Measurements from ENCODE around the gene ARHGEF26. TPM values are rescaled to one million over a fixed set of nuclear protein-coding genes. Genes with fewer than 3 reads are reported as not detected.
A peak's percentile ranks its signal among the peaks of the same experiment; 100 is the strongest.

ARHGEF26 gene, protein sequence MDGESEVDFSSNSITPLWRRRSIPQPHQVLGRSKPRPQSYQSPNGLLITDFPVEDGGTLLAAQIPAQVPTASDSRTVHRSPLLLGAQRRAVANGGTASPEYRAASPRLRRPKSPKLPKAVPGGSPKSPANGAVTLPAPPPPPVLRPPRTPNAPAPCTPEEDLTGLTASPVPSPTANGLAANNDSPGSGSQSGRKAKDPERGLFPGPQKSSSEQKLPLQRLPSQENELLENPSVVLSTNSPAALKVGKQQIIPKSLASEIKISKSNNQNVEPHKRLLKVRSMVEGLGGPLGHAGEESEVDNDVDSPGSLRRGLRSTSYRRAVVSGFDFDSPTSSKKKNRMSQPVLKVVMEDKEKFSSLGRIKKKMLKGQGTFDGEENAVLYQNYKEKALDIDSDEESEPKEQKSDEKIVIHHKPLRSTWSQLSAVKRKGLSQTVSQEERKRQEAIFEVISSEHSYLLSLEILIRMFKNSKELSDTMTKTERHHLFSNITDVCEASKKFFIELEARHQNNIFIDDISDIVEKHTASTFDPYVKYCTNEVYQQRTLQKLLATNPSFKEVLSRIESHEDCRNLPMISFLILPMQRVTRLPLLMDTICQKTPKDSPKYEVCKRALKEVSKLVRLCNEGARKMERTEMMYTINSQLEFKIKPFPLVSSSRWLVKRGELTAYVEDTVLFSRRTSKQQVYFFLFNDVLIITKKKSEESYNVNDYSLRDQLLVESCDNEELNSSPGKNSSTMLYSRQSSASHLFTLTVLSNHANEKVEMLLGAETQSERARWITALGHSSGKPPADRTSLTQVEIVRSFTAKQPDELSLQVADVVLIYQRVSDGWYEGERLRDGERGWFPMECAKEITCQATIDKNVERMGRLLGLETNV
- total RNA-seq, result 10 to 100 TPM; 30.6 to 49.3 (median 37.8) TPM

DNA sequence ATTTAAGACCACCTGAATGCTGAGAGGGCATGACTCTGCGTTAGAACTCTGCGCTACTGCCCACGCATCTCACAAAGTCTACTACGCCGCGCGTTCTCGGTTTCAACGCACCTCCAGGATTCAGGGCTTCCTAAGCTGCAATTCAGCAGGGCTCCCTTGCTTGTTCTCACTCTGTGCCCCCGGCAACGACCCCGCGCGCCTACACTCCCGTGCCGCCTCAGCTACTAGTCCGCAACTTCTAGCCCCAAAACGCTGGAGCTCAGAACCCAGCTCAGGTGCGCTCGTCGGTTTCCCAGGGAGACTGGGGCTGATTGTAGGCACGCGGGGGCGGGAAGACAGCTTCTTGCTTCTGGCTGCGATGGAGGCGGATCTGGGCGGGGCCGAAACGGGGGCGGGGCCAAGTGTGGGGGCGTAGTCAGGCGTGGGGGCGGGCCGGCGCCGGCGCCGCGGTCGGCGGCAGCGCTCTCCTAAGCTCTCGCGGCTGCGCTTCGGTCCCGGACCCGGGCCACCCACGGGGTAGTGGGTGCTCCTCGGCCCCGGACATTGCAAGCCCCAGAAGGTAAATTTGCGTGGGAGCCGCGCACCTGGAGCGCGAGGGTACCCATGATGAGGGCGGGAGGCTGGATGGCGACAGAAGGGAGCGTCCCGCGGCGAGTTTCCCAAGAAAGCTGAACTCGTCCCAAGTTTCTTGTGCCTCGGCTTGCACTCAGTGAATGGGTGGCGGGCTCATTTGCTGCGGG lies at the start of gene ARHGEF26:
TSS of gene ARHGEF26 (plus strand) at position 430 of the 740 bp plus-strand sequence. CDS start 603 bp downstream, outside the sequence.
- H3K27me3 ChIP-seq, result no peaks in the 10 kb centered on the region
- H3K27ac ChIP-seq, result peak within 1 kb of the TSS; percentile 73
- no peaks in the 10 kb centered on the region for H3K36me3 ChIP-seq
- TF ChIP-seq POLR2A (IDR thresholded peaks at IDR 0.05) (no peak), EP300 (IDR thresholded peaks at IDR 0.05) (no peak), POLR2AphosphoS5 (IDR thresholded peaks at IDR 0.05) (peak in 1 of 3 donors; percentile 5)
- TF ChIP-seq, protein P1, sequence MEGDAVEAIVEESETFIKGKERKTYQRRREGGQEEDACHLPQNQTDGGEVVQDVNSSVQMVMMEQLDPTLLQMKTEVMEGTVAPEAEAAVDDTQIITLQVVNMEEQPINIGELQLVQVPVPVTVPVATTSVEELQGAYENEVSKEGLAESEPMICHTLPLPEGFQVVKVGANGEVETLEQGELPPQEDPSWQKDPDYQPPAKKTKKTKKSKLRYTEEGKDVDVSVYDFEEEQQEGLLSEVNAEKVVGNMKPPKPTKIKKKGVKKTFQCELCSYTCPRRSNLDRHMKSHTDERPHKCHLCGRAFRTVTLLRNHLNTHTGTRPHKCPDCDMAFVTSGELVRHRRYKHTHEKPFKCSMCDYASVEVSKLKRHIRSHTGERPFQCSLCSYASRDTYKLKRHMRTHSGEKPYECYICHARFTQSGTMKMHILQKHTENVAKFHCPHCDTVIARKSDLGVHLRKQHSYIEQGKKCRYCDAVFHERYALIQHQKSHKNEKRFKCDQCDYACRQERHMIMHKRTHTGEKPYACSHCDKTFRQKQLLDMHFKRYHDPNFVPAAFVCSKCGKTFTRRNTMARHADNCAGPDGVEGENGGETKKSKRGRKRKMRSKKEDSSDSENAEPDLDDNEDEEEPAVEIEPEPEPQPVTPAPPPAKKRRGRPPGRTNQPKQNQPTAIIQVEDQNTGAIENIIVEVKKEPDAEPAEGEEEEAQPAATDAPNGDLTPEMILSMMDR (IDR thresholded peaks at IDR 0.05), result no peak
- peak; percentile 92 to 94 for DNase-seq (ENCODE audit: low spot score in 2 of 2)
- peak within 1 kb of the TSS; percentile 76 for H3K4me3 ChIP-seq
- no peaks in the 10 kb centered on the region for H3K9me3 ChIP-seq
- WGBS, result 3% methylated on average over 34 of the region's 66 CpGs
- peaks cover 32% of the 10 kb centered on the region for H3K4me1 ChIP-seq

DNA sequence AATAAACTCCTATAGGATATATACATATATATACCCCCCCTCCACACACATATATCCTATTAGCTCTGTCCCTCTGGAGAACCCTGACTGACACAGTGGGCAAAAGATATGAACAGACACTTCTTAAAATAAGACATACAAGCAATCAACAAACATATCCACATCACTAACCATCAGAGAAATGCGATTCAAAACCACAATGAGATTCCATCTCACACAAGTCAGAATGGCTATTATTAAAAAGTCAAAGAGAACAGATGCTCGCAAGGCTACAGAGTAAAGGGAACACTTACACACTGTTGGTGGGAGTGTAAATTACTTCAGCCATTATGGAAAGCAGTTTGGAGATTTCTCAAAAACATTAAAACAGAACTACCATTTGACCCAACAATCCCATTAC lies 46.2 kb upstream of the ARHGEF26 start:
- Histone ChIP-seq H3K4me1 (no peaks in the 10 kb centered on the region), H3K9me3 (no peaks in the 10 kb centered on the region), H3K4me3 (no peak overlapping the region), H3K36me3 (no peaks in the 10 kb centered on the region), H3K27me3 (no peaks in the 10 kb centered on the region), H3K27ac (no peak overlapping the region)
- WGBS, result 94% methylated on average over 2 of the region's 2 CpGs
- TF ChIP-seq, protein P1 (IDR thresholded peaks at IDR 0.05), result no peak
- no peak for TF ChIP-seq POLR2AphosphoS5 (IDR thresholded peaks at IDR 0.05)
- TF ChIP-seq POLR2A (IDR thresholded peaks at IDR 0.05), result no peak
- TF ChIP-seq EP300 (IDR thresholded peaks at IDR 0.05), result no peak
- no peak for DNase-seq (ENCODE audit: low spot score in 2 of 2)

DNA sequence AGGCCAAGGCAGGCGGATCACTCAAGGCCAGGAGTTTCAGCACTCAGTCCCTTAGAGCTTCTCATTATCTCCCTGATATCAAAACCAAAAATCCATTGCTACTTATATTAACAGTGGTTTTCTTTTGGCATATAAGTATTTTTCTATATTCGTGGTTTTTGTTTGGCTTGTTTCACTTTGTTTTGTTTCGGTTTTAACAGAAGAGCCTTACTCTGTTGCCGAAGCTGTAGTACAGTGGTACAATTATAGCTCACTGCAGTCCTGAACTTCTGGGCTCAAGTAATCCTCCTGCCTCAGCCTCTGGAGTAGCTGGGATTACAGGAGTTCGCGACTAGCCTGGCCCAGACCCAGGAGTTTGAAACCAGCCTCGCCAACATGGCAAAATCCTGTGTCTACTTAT lies 42.5 kb upstream of the ARHGEF26 start:
- WGBS, result 69% methylated on average over 7 of the region's 7 CpGs
- no peak for DNase-seq (ENCODE audit: low spot score in 2 of 2)
- Histone ChIP-seq H3K27ac (no peak overlapping the region), H3K27me3 (no peaks in the 10 kb centered on the region), H3K9me3 (no peaks in the 10 kb centered on the region), H3K4me1 (no peaks in the 10 kb centered on the region), H3K36me3 (no peaks in the 10 kb centered on the region), H3K4me3 (no peak overlapping the region)
- TF ChIP-seq POLR2AphosphoS5 (IDR thresholded peaks at IDR 0.05), result no peak
- TF ChIP-seq, protein P1 (IDR thresholded peaks at IDR 0.05), result no peak

DNA sequence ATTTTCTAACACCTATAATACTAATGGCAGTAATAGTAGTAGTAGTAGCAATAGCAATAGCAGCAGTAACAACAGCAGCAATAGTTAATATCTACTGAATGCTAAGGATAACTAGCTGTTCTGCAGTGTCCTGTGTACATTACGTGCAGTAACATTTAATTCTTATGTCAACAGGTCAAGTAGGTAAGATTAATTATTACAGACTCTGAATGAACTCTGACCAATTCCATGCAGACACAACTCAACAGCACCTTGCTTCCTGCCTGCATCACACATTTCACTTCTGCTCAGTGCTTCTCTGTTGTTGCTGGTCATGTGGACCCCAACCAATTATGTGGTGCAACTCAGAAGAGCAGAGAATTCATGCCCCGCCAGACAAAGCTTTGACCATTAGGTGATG lies 39.9 kb upstream of the ARHGEF26 start:
- no peak for DNase-seq (ENCODE audit: low spot score in 2 of 2)
- H3K4me3 ChIP-seq, result no peak overlapping the region
- H3K36me3 ChIP-seq, result no peaks in the 10 kb centered on the region
- no peaks in the 10 kb centered on the region for H3K27me3 ChIP-seq
- TF ChIP-seq POLR2AphosphoS5 (IDR thresholded peaks at IDR 0.05) (no peak), EP300 (IDR thresholded peaks at IDR 0.05) (no peak), POLR2A (IDR thresholded peaks at IDR 0.05) (no peak)
- TF ChIP-seq, protein P1 (IDR thresholded peaks at IDR 0.05), result no peak
- H3K9me3 ChIP-seq, result no peaks in the 10 kb centered on the region
- H3K27ac ChIP-seq, result no peak overlapping the region
- 92% methylated on average over 2 of the region's 2 CpGs for WGBS
- no peaks in the 10 kb centered on the region for H3K4me1 ChIP-seq
